B cell (primary cell): Measurements from ENCODE around the gene FBXO2. TPM values are rescaled to one million over a fixed set of nuclear protein-coding genes. Genes with fewer than 3 reads are reported as not detected.

Experiments used
- ATAC-seq: fragments of 200-7000 bp; cut with Tn5 transposase; one replicate; pipeline ENCODE4 v1.10.0; 2021; ENCODE audit warnings: low read depth, mild to moderate bottlenecking, moderate number of reproducible peaks, moderate library complexity
- CTCF ChIA-PET: fragments of 350-600 bp; sonication (Branson Sonifier 250); formaldehyde crosslinking; loops from one replicate; lab custom pipeline; 2021; ENCODE audit warnings: antibody characterized with exemption, inconsistent platforms; lab: Charles Lee
- POLR2A ChIA-PET: fragments of 350-600 bp; sonication (Branson Sonifier 250); formaldehyde crosslinking; loops from one replicate; lab custom pipeline; 2021; ENCODE audit warnings: antibody characterized with exemption; lab: Charles Lee
- DNase-seq: peaks from one replicate; pipeline ENCODE4 v3.0.0; 2013
- H2AFZ ChIP-seq: 2 replicates; pipeline ENCODE4 v1.6.1; 2012; ENCODE audit warnings: mild to moderate bottlenecking, low read depth, low read length; ENCODE audit not compliant: insufficient read depth, poor library complexity, severe bottlenecking
- H3K27ac ChIP-seq, 2 donors: 1 replicate in 1 of 2; 2 replicates in 1 of 2; pipeline ENCODE4 v1.5.1; 2012 to 2013; ENCODE audit warnings: low read length in 2 of 2, mild to moderate bottlenecking in 2 of 2, moderate library complexity in 1 of 2
- H3K27me3 ChIP-seq, 4 experiments: fragments of 200-600 bp in 1 of 4; sonication (generic) in 1 of 4; replicated peaks in 1 of 4; 1 replicate in 2 of 4; 2 replicates in 2 of 4; pipeline versions ENCODE4 v1.6.1 to v1.7.0; 2013 to 2016; ENCODE audit warnings: low read length in 3 of 4, mild to moderate bottlenecking in 2 of 4, mixed read lengths in 1 of 4, moderate library complexity in 1 of 4; ENCODE audit not compliant: insufficient read depth in 4 of 4, control insufficient read depth in 3 of 4; ENCODE audit errors: control extremely low read depth in 1 of 4
- H3K36me3 ChIP-seq, 2 experiments: replicated peaks in 1 of 2; 1 replicate in 1 of 2; 2 replicates in 1 of 2; pipeline versions ENCODE4 v1.6.1 to v1.7.1; 2013; ENCODE audit warnings: low read length in 1 of 2; ENCODE audit not compliant: insufficient read depth in 2 of 2, control insufficient read depth in 1 of 2; ENCODE audit errors: control extremely low read depth in 1 of 2, extremely low read depth in 1 of 2
- H3K4me1 ChIP-seq, 2 donors: fragments of 200-600 bp in 1 of 2; sonication (generic) in 1 of 2; 1 replicate in 1 of 2; 2 replicates in 1 of 2; pipeline versions ENCODE4 v1.5.1 to v1.6.1; 2013 to 2017; ENCODE audit warnings: low read length in 2 of 2; ENCODE audit not compliant: control insufficient read depth in 2 of 2, insufficient read depth in 2 of 2
- H3K4me2 ChIP-seq: replicated peaks from 2 replicates; pipeline ENCODE3; 2012; ENCODE audit warnings: mild to moderate bottlenecking, low read depth, low read length; ENCODE audit not compliant: poor library complexity, severe bottlenecking
- H3K4me3 ChIP-seq, 5 experiments: fragments of 200-600 bp in 1 of 5; sonication (generic) in 1 of 5; 1 replicate in 3 of 5; 2 replicates in 2 of 5; pipeline versions ENCODE4 v1.5.1 to v1.7.0; 2011 to 2016; ENCODE audit warnings: low read length in 4 of 5, mild to moderate bottlenecking in 4 of 5, low read depth in 2 of 5, control low read depth in 1 of 5, moderate library complexity in 1 of 5; ENCODE audit not compliant: insufficient read depth in 1 of 5; ENCODE audit errors: control extremely low read depth in 1 of 5, extremely low read depth in 1 of 5
- H3K79me2 ChIP-seq: fragments of 200-600 bp; sonication (generic); one replicate; pipeline ENCODE4 v1.6.0; 2016; ENCODE audit warnings: low read length; ENCODE audit not compliant: control insufficient read depth, insufficient read depth
- H3K9ac ChIP-seq: fragments of 200-600 bp; sonication (generic); 2 replicates; pipeline ENCODE4 v1.6.1; 2017; ENCODE audit warnings: mild to moderate bottlenecking, low read length, moderate library complexity
- H3K9me3 ChIP-seq, 3 donors: one replicate each; pipeline versions ENCODE4 v1.6.1 to v1.7.1; 2013; ENCODE audit warnings: low read length in 2 of 3; ENCODE audit not compliant: control insufficient read depth in 2 of 3, insufficient read depth in 1 of 3; ENCODE audit errors: control extremely low read depth in 1 of 3
- H4K20me1 ChIP-seq: 2 replicates; pipeline ENCODE4 v1.6.0; 2012; ENCODE audit warnings: mild to moderate bottlenecking, low read length; ENCODE audit not compliant: insufficient read depth, control insufficient read depth, poor library complexity, severe bottlenecking
- H3K27ac Mint-ChIP-seq: one replicate; pipeline ENCODE4 v1.8.0; 2021; ENCODE audit warnings: mixed read lengths
- H3K27me3 Mint-ChIP-seq: one replicate; pipeline ENCODE4 v1.8.0; 2021; ENCODE audit warnings: mixed read lengths
- H3K4me1 Mint-ChIP-seq: one replicate; pipeline ENCODE4 v1.8.0; 2021; ENCODE audit warnings: mixed read lengths
- H3K4me3 Mint-ChIP-seq: one replicate; pipeline ENCODE4 v1.8.0; 2021; ENCODE audit warnings: mixed read lengths
- H3K9me3 Mint-ChIP-seq: one replicate; pipeline ENCODE4 v1.8.0; 2022; ENCODE audit warnings: mixed read lengths; ENCODE audit not compliant: insufficient read depth
- EZH2 ChIP-seq: IDR thresholded peaks from 2 replicates; pipeline ENCODE4 v1.6.1; 2012; ENCODE audit warnings: borderline replicate concordance, low read depth, mild to moderate bottlenecking, moderate library complexity, low read length; ENCODE audit not compliant: insufficient read depth, poor library complexity, severe bottlenecking
- WGBS: methylation state at CpG from one replicate; pipeline ENCODE4 v1.1.5; 2013; ENCODE audit warnings: missing lambda C conversion rate; ENCODE audit not compliant: insufficient coverage; 5-methylcytosine and 5-hydroxymethylcytosine counted together
- intact Hi-C: fragments of 100-400 bp; cut with micrococcal nuclease; formaldehyde crosslinking; loops from one replicate; pipeline ENCODE4 v1.10.0; 2022
- polyA plus RNA-seq: library from polyadenylated mRNA; depleted of rRNA; stranded (reverse); fragments of >200 nt; gene quantifications from 2 replicates; pipeline ENCODE4 v1.2.3, GENCODE V29; 2012
- total RNA-seq, 2 donors: library from RNA; stranded (reverse); fragments of 120-200 nt in 1 of 2; gene quantifications; 1 replicate in 1 of 2; 2 replicates in 1 of 2; pipeline versions ENCODE4 v1.2.3 to v1.2.4, GENCODE V29; 2013 to 2022
- TF ChIP-seq, protein P1 (sequence below): fragments of 200-600 bp; IDR thresholded peaks from one replicate; pipeline ENCODE4 v1.8.0; 2022; ENCODE audit warnings: antibody characterized with exemption, mild to moderate bottlenecking

The FBXO2 gene
- total and polyA plus RNA-seq, 2 donors (not counting 1 experiment from before 2014, with no cell fraction given), result 9.6 TPM

DNA sequence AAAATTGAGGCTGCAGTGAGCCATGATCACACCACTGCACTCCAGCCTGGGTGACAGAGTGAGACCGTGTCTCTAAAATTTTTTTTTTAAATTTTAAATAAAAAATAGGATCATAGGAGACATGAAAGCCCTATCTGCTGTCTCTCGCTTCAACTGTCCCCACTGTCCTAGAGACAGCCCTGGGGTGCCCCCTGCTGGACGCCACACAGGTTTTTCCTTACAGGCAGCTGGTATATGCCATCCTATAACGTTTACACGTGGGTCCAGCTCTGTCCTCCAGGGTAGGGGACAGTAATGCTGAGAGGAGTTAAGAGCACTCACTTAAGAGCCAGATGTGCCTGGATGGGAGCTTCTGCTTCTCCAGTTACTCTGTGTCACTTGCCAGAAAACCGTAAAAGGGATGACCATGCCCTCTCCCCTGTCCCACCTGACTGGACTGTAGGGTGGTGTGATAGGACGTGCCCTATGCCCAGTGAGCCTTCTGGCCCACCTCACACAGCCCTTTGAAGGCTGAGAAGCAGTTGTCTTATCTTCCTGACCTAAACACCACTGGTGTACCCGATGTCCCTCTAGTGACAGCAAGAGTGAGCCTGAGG, 8.5 kb downstream of the FBXO2 start:
- H3K27ac Mint-ChIP-seq, result no peak overlapping the region
- no peaks in the 10 kb centered on the region for H3K79me2 ChIP-seq
- no peaks in the 10 kb centered on the region for H3K36me3 ChIP-seq
- intact Hi-C loops, result loop anchor here (10.0 kb wide), 1 partner anchor 171 kb away; the partner anchor contains the start of gene DISP3
- WGBS, result 24% methylated on average over 6 of the region's 8 CpGs
- H3K4me2 ChIP-seq, result no peak overlapping the region
- H2AFZ ChIP-seq, result no peak overlapping the region
- no peaks in the 10 kb centered on the region for H3K27me3 Mint-ChIP-seq
- ATAC-seq (peak; percentile 48), DNase-seq (peak; percentile 79)
- peaks cover 0 to 3% (median 0%) of the 10 kb centered on the region in 3 donors for H3K9me3 ChIP-seq
- peaks cover 18% of the 10 kb centered on the region for H3K4me1 Mint-ChIP-seq
- H3K9me3 Mint-ChIP-seq, result no peaks in the 10 kb centered on the region
- no peak overlapping the region for H3K4me3 ChIP-seq
- H3K4me1 ChIP-seq, result peaks cover 12 to 16% of the 10 kb centered on the region in 2 donors
- no peak overlapping the region for H3K27ac ChIP-seq
- no peaks in the 10 kb centered on the region for H4K20me1 ChIP-seq
- ChIA-PET POLR2A (interaction anchor here (0.7 to 1.5 kb wide), 4 partner anchors 19 to 546 kb away, joined by 3 to 6 read pairs (median 4); partner anchors contain the start of genes EXOSC10 and FBXO6), CTCF (interaction anchor here (0.6 to 18.9 kb wide), 31 partner anchors 8 to 634 kb away, joined by 3 to 231 read pairs (median 4); partner anchors contain the start of genes AGTRAP, DISP3, FBXO44 and FBXO6)
- H3K27me3 ChIP-seq, result peaks cover 0 to 3% (median 0%) of the 10 kb centered on the region in 4 experiments
- no peak for TF ChIP-seq EZH2
- TF ChIP-seq, protein P1, sequence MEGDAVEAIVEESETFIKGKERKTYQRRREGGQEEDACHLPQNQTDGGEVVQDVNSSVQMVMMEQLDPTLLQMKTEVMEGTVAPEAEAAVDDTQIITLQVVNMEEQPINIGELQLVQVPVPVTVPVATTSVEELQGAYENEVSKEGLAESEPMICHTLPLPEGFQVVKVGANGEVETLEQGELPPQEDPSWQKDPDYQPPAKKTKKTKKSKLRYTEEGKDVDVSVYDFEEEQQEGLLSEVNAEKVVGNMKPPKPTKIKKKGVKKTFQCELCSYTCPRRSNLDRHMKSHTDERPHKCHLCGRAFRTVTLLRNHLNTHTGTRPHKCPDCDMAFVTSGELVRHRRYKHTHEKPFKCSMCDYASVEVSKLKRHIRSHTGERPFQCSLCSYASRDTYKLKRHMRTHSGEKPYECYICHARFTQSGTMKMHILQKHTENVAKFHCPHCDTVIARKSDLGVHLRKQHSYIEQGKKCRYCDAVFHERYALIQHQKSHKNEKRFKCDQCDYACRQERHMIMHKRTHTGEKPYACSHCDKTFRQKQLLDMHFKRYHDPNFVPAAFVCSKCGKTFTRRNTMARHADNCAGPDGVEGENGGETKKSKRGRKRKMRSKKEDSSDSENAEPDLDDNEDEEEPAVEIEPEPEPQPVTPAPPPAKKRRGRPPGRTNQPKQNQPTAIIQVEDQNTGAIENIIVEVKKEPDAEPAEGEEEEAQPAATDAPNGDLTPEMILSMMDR, result peak; percentile 93
- no peak overlapping the region for H3K9ac ChIP-seq
- no peak overlapping the region for H3K4me3 Mint-ChIP-seq

DNA sequence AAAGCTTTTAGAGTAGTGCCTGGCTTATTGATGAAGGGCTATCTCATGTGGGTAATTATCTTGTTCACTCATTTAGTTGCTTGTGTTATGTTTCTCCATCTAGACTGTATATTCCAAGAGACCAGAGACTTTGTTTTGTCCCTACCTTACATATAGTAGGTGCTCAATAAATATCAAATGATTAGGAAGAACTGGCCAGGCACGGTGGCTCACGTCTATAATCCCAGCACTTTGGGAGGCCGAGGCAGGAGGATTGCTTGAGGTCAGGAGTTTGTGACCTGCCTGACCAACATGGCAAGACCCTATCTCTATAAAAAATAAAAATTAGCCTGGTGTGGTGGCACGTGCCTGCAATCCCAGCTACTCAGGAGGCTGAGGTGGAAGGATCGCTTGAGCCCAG, 9.0 kb downstream of the FBXO2 start:
- DNase-seq (no peak), ATAC-seq (no peak)
- Histone ChIP-seq H3K4me3 (no peak overlapping the region), H3K27ac (no peak overlapping the region), H3K4me2 (no peak overlapping the region), H3K4me1 (peaks cover 8 to 12% of the 10 kb centered on the region in 2 donors), H2AFZ (no peak overlapping the region), H4K20me1 (no peaks in the 10 kb centered on the region), H3K36me3 (no peaks in the 10 kb centered on the region), H3K27me3 (peaks cover 0 to 3% (median 0%) of the 10 kb centered on the region in 4 experiments), H3K9me3 (peaks cover 0 to 3% (median 0%) of the 10 kb centered on the region in 3 donors), H3K79me2 (no peaks in the 10 kb centered on the region), H3K9ac (no peak overlapping the region)
- POLR2A ChIA-PET, result interaction anchor here (1.0 to 1.5 kb wide), 3 partner anchors 19 to 158 kb away, joined by 3 to 6 read pairs (median 3); partner anchors contain the start of gene FBXO6
- WGBS, result 92% methylated on average over 2 of the region's 5 CpGs
- intact Hi-C loops, result loop anchor here (10.0 kb wide), 1 partner anchor 170 kb away; the partner anchor contains the start of gene DISP3
- no peaks in the 10 kb centered on the region for H3K27me3 Mint-ChIP-seq
- CTCF ChIA-PET, result interaction anchor here (0.6 to 18.9 kb wide), 32 partner anchors 8 to 644 kb away, joined by 3 to 231 read pairs (median 4); partner anchors contain the start of genes DISP3, FBXO44 and FBXO6
- TF ChIP-seq, protein P1, result no peak
- TF ChIP-seq EZH2, result no peak
- H3K9me3 Mint-ChIP-seq, result no peaks in the 10 kb centered on the region
- H3K4me3 Mint-ChIP-seq, result no peak overlapping the region
- H3K27ac Mint-ChIP-seq, result no peak overlapping the region
- H3K4me1 Mint-ChIP-seq, result peaks cover 15% of the 10 kb centered on the region
